ENCODE measurements around the gene KCNH1. TPM values are rescaled to one million over a fixed set of nuclear protein-coding genes. Genes with fewer than 3 reads are reported as not detected.

KCNH1 gene
- total RNA-seq, 2 donors from 2014 or later, result 0.40 to 0.64 TPM

- no peak for DNase-seq
- no peaks in the 10 kb centered on the region for H3K4me1 ChIP-seq
- H3K36me3 ChIP-seq, result no peaks in the 10 kb centered on the region
- H3K9me3 ChIP-seq, result no peaks in the 10 kb centered on the region
- no peak overlapping the region for H3K9ac ChIP-seq (ENCODE audit: low read depth in 2 of 2, low read length in 2 of 2)
- H3K4me3 ChIP-seq, result no peak overlapping the region
- H3K27ac ChIP-seq, result no peak overlapping the region
- no peaks in the 10 kb centered on the region for H3K27me3 ChIP-seq
- no peak for TF ChIP-seq CTCF (IDR thresholded peaks at IDR 0.05)
- intact Hi-C loops (cut with DNase I), result no loop called here
Observed at GRCh38 chr1:210686841-210687240, 447.1 kb downstream of the KCNH1 start.

- no peak for TF ChIP-seq CTCF (IDR thresholded peaks at IDR 0.05)
- H3K4me3 ChIP-seq, result no peak overlapping the region
- H3K27me3 ChIP-seq, result no peaks in the 10 kb centered on the region
- no peaks in the 10 kb centered on the region for H3K9me3 ChIP-seq
- no peaks in the 10 kb centered on the region for H3K4me1 ChIP-seq
- DNase-seq, result no peak
- H3K27ac ChIP-seq, result no peak overlapping the region
- H3K36me3 ChIP-seq, result no peaks in the 10 kb centered on the region
- H3K9ac ChIP-seq (ENCODE audit: low read depth in 2 of 2, low read length in 2 of 2), result no peak overlapping the region
- intact Hi-C loops (cut with DNase I), result no loop called here
Observed at GRCh38 chr1:210685295-210685650, 448.7 kb downstream of the KCNH1 start.

- DNase-seq, result no peak
- TF ChIP-seq CTCF (IDR thresholded peaks at IDR 0.05), result no peak
- H3K27me3 ChIP-seq, result no peaks in the 10 kb centered on the region
- H3K4me3 ChIP-seq, result no peak overlapping the region
- H3K27ac ChIP-seq, result no peak overlapping the region
- no peaks in the 10 kb centered on the region for H3K4me1 ChIP-seq
- no peaks in the 10 kb centered on the region for H3K9me3 ChIP-seq
- intact Hi-C loops (cut with DNase I), result no loop called here
- no peak overlapping the region for H3K9ac ChIP-seq (ENCODE audit: low read depth in 2 of 2, low read length in 2 of 2)
- H3K36me3 ChIP-seq, result no peaks in the 10 kb centered on the region
Observed at GRCh38 chr1:210684466-210685294, 449.3 kb downstream of the KCNH1 start.

GRCh38 chr1:210683403-210684047 lies 450.4 kb downstream of the KCNH1 start:
- Histone ChIP-seq H3K4me3 (no peak overlapping the region), H3K9me3 (no peaks in the 10 kb centered on the region), H3K27ac (no peak overlapping the region), H3K27me3 (no peaks in the 10 kb centered on the region), H3K4me1 (no peaks in the 10 kb centered on the region), H3K36me3 (no peaks in the 10 kb centered on the region), H3K9ac (ENCODE audit: low read depth in 2 of 2, low read length in 2 of 2) (no peak overlapping the region)
- no peak for DNase-seq
- intact Hi-C loops (cut with DNase I), result no loop called here
- TF ChIP-seq CTCF (IDR thresholded peaks at IDR 0.05), result no peak

- no peaks in the 10 kb centered on the region for H3K4me1 ChIP-seq
- TF ChIP-seq CTCF (IDR thresholded peaks at IDR 0.05), result no peak
- no peaks in the 10 kb centered on the region for H3K36me3 ChIP-seq
- no peak overlapping the region for H3K4me3 ChIP-seq
- no peak overlapping the region for H3K27ac ChIP-seq
- H3K9me3 ChIP-seq, result no peaks in the 10 kb centered on the region
- no peak for DNase-seq
- no peaks in the 10 kb centered on the region for H3K27me3 ChIP-seq
- H3K9ac ChIP-seq (ENCODE audit: low read depth in 2 of 2, low read length in 2 of 2), result no peak overlapping the region
- intact Hi-C loops (cut with DNase I), result no loop called here
Observed at GRCh38 chr1:210681158-210681557, 452.8 kb downstream of the KCNH1 start.
